Fibroblast of skin of back (primary cell): ENCODE measurements around the gene POLR2J.
"Not testable (repeated sequence)": the region's sequence is repeated elsewhere in the genome, so short reads cannot be mapped to it uniquely, and the experiment has no call there.

Source experiments
- DNase-seq: peaks from one replicate; pipeline ENCODE4 v3.0.0-alpha.2; 2013

Gene POLR2J

DNA sequence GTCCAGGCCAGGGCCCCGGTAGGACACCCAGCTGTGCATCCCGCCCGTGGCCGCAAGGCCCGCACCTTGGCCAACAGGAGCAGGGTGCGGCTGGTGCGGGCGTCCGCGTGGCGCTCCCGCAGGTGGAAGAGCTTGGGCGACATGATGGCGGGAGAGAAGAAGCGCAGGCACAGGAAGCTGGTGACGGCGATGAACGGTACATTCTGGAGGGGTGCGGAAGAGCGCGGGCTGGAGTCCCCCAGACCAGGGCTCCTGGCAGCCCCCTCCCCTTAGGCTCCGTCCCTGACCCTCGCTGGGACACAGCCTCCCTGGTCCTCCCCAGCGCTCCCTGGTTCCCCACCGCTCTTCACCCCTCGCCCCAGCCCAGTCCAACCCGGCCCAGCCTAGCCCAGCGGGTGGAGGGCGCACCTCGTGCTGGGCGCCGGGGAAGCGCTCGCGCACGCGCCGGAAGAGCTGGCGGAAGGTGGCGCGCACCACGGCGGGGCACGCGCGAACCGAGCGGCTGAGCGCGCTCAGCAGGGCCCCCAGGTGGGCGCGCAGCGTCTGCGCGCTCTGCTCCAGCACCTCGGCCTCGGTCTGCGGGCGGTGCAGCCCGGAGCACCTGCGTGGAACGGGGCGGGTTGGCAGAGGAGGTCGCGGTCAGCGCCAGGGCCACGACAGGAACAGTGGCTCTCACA, 15.9 kb upstream of the POLR2J start:
- DNase-seq = not testable (repeated sequence)

DNA sequence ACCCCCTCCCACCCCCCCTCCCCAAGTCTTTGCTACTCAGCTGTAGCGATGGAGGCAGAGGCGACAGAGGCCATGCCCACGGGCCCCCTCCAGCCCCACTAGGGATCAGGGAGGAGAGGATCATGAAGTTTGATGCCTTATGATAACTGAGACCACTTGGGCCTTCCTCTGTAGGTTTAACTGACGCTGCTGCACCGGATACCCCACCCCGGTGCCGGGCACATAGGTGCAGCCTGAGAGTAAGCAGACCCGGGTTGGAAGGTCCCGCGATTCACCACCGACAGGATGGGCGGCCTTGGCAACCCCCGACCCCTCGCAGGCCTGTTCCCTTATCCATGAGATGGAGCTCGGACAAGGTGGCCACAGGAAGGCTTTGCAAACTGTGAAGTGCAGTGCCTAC, 15.3 kb upstream of the POLR2J start:
- not testable (repeated sequence) for DNase-seq

DNA sequence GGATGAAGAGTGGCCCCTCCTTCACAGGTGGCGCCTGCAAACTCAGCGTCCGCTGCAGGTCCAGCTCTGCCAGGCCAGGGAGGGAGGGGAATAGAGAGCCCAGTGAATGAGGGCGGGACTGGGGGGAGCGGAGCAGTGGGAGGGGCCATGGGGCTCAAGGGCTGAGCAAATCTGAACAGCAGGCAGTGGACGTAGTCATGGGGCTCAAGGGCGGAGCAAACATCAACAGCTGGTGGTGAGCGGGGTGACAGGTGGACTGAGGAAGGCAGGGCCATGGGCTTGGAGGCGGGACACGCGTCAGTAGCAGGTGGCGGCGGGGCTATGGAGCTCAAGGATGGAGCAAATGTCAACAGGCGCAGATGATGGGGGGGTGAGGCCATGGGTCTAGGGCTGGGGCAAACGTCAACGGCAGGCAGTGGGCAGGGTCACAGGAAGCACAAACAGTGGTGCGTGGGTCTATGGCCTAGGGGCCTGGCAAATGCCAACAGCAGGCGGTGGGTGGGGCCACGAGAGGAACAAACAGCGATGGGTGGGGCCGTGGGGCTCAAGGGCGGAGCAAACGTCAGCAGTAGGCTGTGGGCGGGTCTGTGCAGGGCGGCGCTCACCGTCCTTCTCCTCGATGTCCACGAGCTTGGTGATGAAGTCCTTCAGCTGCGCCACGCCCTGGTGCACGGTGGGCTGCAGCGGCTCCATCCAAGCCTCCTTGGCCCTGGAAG, 14.7 kb upstream of the POLR2J start:
- DNase-seq = not testable (repeated sequence)

DNA sequence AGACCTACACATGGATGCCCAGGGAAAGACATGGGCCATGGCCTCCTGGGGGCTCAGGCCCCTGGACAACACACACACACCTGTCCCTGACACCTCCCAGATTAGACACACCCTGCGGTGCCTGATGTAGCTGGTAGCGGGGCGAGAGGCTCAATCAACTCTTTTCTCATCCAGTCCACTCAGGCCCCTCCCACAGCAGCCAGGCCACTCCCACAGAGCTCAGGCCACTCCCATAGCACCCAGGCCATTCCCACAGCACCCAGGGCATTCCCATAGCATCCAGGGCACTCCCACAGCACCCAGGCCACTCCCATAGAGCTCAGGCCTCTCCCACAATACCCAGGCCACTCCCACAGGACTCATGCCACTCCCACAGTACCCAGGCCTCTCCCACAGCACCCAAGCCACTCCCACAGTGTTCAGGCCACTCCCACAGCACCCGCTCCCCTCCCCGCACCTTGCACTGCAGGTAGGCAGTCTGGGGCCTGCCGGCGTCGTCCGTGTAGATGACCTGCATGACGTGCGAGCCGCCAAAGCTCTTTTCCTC, 11.9 kb upstream of the POLR2J start:
- DNase-seq = not testable (repeated sequence)

DNA sequence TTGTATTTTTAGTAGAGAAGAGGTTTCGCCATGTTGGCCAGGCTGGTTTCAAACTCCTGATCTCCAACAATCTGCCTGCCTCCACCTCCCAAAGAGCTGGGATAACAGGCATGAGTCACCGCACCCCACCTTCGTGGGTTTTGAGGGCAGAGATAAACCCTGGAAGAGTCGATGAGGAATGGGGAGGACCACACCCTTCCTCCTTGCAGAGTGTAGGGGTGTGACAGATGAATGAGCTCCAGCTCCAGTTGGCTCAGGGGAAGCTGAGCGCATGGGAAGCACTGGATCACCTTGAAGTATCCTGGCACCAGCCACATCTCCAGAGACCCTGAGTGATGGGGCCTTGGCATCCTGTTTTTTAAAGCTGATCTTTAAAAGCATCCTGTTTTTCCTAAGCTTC, 5.6 kb upstream of the POLR2J start:
- not testable (repeated sequence) for DNase-seq

DNA sequence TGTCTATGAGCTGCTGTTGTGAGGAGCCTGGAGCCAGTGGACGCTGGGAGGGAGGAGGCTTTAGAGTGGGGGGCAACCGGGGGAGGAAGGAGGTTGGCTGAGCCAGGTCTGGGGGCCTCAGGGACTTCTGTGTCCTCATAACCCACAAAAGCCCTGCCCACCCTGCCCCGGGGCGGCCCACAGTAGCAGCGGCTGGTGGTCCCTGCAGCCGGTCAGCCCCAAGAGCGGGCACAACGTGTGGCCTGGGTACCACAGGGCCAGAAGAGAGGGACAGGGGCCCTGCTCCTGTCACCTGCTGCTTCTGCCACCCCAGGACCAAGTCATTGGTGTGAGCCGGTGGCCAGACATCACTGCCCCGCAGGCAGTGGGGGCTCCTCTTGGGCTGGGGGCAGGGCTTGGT, 3.2 kb upstream of the POLR2J start:
- not testable (repeated sequence) for DNase-seq

DNA sequence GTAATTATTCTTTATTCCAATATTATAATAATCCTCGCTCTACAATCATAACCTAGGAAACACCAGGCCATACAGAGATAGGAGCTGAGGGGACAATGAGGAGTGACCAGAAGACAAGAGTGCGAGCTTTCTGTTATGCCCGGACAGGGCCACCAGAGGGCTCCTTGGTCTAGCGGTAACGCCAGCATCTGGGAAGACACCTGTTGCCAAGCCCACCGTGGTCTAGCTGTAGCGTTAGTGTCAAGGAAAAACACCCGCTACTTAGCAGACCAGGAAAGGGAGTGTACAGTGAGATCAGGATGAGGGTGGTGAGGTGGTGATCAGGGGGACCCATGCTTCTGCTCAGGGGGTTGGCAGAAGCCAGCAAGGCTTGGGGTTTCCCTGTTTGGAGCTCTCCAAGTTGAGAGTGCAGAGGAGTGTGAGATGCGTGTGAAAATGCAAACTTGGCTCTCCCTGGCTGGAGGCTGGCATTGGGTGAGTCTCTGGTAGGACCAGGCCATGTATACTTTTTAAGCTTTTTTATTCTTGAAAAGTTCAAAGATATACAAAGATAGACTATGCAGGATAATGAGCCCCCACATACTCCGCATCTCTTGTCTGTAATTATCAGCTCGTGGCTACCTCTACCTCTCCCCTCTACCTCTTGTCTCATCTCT, 1.4 kb upstream of the POLR2J start:
- DNase-seq = not testable (repeated sequence)

DNA sequence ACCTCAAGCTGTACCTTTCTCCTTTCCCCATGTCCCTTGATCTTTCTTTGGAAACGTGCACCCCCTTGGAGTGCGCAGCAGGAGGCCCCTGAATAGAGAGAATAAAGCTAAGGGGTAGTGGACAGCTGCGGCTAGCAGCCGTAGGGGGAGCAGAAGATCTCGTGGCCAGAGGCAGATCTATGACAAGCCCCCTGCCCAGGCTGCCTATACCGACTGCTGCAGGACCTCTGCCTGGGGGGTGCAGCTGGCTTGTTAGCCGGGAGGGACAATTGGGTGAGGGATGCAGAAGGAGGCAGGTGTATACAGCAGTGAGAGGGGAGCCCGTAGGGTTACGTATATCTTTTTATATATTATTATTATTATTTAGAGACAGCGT, 475 bp upstream of the POLR2J start:
- not testable (repeated sequence) for DNase-seq

DNA sequence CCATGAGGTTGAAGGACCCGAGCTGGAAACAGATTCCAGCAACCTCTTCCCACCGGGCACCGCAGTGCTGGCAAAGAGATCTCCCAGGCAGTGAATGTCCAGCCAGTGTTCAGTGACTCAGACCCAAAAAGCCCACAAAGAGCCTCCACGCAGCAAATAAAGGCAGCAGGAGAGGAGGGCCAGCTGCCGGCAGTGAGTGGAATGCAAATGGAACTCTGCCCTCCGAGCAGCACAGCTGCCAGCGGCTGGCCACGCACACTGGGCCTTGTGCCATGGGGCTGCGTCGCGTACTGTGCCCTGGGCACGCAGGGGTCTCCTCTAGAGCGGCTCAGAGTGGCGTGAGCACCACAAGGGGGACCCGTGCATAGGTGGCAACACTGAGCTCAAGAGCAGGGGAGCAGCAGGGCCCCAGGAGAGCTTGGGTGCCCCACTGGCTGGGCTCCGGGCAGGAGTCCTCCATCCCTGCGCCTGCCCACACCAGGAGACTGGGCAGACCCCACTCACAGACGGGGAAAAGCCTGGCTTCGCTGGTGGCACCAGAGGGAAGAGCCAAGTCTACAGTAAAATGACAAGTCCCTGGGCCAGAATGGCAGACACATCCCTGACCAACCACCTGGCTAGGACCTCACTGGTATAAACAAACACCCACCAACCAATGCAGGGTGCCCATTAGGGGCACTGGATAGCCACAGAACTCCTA, 3.8 kb downstream of the POLR2J start:
- not testable (repeated sequence) for DNase-seq

DNA sequence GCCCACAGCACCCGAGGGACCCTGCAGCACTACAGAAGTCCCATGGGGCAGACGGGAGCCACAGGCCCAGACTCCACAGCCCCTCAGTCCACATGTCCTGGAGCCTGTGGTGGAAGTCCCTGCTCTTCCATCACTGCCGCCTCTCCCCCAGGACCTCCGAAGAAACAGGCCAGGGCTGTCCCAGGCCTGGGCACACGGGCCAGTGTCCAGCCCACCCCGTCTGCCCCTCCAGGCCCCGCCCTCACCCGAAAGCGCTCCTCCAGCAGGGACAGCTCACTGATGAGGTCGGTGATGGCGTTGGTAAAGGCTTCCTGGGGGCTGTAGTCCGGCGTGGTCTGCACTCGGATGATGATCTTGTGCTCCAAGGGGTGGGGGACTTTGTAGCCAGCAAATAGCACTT, 4.6 kb downstream of the POLR2J start:
- DNase-seq = not testable (repeated sequence)

DNA sequence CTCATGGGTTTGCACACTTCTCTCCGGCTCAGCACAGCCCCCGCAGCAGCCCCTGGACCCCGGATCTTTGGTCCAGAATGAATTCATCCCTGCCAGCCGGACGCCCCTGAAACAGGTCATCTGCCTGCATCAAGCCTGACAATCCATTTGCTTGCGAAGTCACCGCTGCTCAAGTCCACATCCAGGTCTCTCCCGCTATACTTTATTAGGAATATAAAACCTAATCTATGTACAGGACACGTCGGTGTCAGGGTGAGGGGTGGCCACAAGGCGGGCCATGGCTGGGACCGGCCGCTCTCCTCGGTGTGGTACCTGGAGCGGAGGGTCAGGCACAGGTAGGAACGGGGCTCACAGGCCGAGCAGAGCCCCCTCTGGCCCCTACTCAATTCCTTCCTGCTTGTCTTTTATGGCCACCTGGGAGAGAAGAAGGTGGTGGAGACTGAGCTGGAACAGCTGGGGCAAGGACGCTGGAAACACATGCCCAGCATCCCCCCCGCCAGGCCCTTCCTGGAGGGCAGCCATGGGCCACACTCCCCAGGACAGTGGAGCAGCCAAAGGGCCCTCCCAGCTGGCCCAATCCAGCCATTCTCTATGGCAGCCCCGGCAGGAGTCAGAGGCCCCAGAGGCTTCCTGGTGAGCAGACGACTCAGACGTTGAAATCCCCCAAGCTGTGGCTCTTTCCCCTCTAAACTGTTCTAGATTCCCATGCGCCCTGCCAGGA, 5.3 kb downstream of the POLR2J start:
- DNase-seq = no peak

DNA sequence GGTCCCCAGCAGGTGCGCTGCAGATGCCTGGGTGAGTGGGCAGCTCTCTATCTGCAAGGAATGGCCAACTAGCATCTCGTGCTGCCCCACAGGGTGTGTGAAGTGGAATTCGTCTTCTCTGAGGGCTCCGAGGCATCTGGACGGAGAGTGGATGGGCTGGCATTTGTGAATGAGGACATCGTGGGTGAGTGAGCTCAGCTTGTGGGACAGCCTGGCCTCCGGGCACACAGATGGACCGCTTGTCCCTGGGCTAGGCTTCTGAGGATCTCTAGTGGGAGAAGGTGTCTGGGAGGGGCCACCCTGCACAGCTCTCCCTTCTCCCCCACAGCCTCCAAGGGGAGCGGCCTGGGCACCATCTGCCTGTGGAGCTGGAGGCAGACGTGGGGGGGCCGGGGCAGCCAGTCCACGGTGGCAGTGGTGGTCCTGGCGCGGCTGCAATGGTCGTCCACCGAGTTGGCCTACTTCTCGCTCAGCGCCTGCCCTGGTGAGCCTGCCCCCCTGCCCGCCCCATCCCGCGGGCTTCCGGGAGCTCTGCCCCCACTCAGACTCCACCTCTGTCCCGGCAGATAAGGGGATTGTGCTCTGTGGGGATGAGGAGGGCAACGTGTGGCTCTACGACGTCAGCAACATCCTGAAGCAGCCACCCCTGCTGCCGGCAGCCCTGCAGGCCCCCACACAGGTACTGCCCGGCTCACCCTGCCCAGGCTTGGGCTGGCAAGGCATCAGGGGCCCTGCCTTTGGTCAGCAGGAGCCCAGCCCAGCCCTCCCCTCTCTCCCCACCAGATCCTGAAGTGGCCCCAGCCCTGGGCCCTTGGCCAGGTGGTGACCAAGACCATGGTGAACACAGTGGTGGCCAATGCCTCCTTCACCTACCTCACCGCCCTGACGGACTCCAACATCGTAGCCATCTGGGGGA, 6.3 kb downstream of the POLR2J start:
- no peak for DNase-seq

DNA sequence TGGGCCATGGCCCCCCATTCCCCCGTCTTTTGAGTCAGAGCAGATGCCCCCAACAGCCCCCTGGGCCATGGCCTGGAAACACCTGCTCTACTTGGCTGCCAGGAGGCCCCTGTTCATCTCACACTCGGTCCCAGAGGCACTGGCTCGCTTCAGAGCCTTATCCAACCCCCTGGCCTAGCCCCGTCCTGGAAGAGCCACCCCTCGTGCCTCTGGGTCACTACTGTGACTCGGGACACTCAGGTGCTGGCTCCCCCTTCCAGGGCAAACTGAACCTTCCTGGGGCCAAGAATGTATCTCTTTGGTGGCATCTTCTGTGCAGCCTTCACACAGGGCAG, 7.0 kb downstream of the POLR2J start:
- DNase-seq = no peak

DNA sequence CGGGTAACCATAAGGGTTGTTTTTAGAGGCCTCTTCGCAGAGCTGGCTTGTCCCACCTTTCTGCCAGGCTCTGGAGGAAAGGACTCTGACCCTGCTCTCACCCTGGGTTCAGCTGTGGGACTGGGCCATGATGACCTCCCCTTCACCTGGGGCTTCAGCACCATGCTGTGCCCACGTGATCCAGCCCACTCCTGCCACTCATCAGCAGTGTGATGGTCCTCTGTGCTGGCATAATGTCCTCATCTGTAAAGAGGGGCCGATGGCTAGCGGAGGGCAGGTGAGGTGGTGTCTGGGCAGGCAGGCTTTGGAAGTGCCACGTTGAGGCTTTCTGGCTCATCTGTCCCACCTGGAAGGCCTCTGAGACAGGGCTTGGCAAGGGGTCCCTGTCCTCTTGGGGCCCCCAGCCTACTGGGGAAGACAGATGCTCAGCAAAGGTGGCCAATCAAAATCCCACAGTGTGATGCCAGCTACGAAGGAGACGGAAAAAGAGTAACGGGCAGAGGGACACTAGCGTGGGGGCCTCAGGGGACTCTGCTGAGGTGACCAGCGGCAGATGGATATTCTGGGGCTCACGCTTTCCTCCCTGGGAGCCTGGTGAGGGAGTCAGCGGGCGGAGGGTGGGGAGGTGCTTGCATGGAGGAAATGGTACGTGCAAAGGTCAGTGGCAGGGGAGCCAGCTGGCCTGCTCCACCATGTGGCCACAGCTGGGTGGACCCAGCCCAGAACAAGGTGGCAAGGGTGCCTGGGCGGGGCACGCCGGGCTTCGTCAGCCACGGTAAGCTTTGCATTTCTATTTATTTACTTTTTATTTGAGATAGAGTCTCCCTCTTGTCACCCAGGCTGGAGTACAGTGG, 8.5 kb downstream of the POLR2J start:
- DNase-seq = no peak

DNA sequence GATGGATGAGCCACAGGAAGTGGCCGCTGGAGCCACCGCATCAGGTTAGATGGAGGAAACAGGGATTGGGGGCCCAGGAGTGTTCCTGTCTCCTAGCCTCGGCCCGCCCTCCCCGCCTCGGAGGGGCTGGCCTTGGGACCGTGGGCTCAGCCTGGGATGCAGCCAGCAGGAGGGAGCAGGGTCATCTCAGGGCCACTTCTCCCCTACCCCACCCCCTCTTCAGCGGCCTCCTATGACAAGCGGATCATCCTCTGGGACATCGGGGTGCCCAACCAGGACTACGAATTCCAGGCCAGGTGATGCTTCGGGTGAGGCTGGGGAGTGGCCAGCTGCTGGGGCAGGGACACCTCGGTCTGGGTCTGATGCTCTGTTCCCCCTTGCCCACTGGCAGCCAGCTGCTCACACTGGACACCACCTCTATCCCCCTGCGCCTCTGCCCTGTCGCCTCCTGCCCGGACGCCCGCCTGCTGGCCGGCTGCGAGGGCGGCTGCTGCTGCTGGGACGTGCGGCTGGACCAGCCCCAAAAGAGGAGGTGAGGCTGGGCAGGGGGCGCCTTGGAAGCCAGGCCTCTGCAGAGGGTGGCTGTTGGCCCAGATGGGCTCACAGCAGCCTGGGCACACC, 9.3 kb downstream of the POLR2J start:
- DNase-seq = no peak

DNA sequence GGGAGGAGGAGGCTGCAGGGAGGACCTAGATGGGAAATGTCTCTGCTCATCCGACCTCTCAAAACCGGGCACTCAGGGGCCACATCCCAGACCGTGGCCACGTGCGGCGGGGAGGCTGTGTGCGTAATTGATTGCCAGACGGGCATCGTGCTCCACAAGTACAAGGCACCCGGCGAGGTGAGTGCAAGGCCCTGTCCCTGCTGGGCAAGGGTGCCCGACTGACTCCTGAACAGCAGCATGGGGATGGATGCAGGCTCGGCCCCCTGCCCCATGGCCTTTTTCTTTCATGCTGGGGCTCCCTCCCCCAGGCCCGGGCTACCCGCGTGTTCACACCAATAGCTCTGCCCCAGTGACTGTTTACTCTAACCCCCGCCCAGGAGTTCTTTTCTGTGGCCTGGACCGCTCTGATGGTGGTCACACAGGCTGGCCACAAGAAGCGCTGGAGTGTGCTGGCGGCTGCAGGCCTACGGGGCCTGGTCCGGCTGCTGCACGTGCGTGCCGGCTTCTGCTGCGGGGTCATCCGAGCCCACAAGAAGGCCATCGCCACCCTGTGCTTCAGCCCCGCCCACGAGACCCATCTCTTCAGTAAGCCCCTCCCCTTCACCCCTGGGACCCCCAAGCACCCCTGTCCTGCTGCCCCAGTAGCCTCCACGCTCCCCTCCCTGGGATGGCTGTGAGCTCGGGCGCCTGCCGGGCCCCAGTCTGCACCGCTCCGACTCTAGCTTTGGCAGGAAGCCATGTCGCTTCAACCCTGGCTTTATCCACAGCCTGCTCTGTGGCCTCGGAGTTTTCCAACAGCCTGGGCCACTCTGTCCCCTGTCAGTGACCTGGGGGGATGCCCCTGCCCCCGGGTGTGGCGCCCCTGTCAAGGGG, 10.0 kb downstream of the POLR2J start:
- no peak for DNase-seq

DNA sequence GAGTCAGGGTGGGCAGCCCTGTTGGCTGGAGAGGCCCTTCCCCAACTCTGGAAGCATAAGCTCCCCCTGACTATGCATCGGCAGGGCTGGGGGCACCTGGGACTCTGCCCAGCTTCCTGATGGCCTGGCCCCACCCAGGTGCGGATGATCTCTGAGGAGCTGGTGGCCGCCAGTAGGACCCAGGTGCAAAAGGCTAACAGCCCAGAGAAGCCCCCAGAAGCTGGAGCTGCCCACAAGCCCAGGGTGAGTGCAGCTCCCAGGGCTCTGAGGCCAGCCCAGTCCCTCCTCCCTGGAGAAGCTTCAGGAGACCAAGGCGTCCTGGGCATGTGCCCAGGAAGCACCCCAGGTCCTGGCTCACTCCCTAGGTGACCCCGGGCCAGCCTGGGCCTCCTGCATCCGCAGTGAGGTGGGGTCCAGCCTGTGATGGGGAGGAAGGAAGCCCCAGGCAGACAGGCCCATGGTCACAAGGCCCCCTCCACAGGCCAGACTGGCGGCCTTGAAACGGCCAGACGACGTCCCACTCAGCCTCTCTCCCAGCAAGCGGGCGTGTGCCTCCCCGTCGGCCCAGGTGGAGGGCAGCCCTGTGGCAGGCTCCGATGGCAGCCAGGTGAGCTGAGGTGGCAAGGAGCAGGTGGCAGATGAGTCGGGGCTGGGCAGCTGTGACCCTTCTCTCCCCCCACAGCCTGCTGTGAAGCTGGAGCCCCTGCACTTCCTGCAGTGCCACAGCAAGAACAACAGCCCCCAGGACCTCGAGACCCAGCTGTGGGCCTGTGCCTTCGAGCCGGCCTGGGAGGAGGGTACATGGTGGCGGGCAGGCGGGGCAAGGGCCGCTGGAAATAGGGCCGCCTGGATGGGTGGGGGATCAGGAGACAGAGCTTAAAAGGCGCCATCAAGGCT, 10.9 kb downstream of the POLR2J start:
- DNase-seq = no peak

DNA sequence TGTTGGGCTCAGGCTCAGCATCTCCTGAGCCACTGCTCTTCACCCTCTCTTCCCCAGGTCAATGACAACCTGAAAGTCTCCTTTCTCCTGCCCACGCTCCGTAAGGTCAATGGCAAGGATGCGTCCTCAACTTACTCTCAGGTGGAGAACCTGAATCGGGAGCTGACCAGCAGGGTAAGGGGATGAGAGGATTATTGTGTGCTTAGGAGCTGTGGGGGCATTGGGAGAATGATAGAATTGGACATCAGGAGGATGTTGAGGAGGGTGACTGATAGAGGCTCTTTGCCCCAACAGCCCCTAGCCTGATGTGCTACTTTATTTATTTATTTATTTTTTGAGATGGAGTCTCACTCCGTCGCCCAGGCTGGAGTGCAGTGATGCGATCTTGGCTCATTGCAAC, 12.6 kb downstream of the POLR2J start:
- DNase-seq = no peak
